Osteoblast (primary cell): ENCODE results near the gene OXER1. TPM values are rescaled to one million over a fixed set of nuclear protein-coding genes. Genes with fewer than 3 reads are reported as not detected.

ENCODE experiments used
- DNase-seq: peaks from one replicate; pipeline ENCODE4 v3.0.0; 2011; ENCODE audit warnings: low spot score, mixed read lengths; ENCODE audit not compliant: insufficient read length; ENCODE audit errors: missing footprints
- H2AFZ ChIP-seq: 2 replicates; pipeline ENCODE4 v1.6.0; 2011; ENCODE audit warnings: mild to moderate bottlenecking, low read length
- H3K27ac ChIP-seq: 2 replicates; pipeline ENCODE4 v1.5.1; 2011; ENCODE audit warnings: mild to moderate bottlenecking, low read depth, low read length, moderate library complexity
- H3K27me3 ChIP-seq: 2 replicates; pipeline ENCODE4 v1.6.0; 2012; ENCODE audit warnings: mild to moderate bottlenecking, control low read depth, inconsistent platforms, low read length, moderate library complexity; ENCODE audit not compliant: insufficient read depth
- H3K36me3 ChIP-seq: 2 replicates; pipeline ENCODE4 v1.5.1; 2011; ENCODE audit warnings: mild to moderate bottlenecking, low read length, control low read depth, moderate library complexity; ENCODE audit not compliant: insufficient read depth
- H3K4me1 ChIP-seq: 2 replicates; pipeline ENCODE4 v1.5.1; 2011; ENCODE audit warnings: mild to moderate bottlenecking, low read length, control low read depth, moderate library complexity; ENCODE audit not compliant: insufficient read depth
- H3K4me2 ChIP-seq: 2 replicates; pipeline ENCODE4 v1.6.0; 2011; ENCODE audit warnings: mild to moderate bottlenecking, low read length; ENCODE audit not compliant: insufficient read depth
- H3K4me3 ChIP-seq: fragments of 200-600 bp; sonication (generic); 3 replicates; pipeline ENCODE4 v1.5.1; 2012; ENCODE audit warnings: mild to moderate bottlenecking, low read length, inconsistent platforms; ENCODE audit not compliant: insufficient read depth
- H3K79me2 ChIP-seq: 2 replicates; pipeline ENCODE4 v1.6.0; 2012; ENCODE audit warnings: mild to moderate bottlenecking, low read length, control low read depth, inconsistent platforms; ENCODE audit not compliant: insufficient read depth
- H3K9me3 ChIP-seq: 2 replicates; pipeline ENCODE4 v1.5.1; 2011; ENCODE audit warnings: low read depth, low read length, control low read depth
- H4K20me1 ChIP-seq: 2 replicates; pipeline ENCODE4 v1.6.0; 2012; ENCODE audit warnings: mild to moderate bottlenecking, low read length, control low read depth; ENCODE audit not compliant: insufficient read depth
- total RNA-seq: library from RNA; depleted of rRNA; stranded (reverse); fragments of >200 nt; gene quantifications from 2 replicates; pipeline ENCODE4 v1.2.3, GENCODE V29; 2012
- TF ChIP-seq, protein P1 (sequence below): IDR thresholded peaks from 2 replicates; pipeline ENCODE4 v1.5.1; 2011; ENCODE audit warnings: mild to moderate bottlenecking, low read depth, low read length, moderate library complexity; ENCODE audit errors: extremely low read depth

The OXER1 gene
- total RNA-seq, 1 donor, result not detected

DNA sequence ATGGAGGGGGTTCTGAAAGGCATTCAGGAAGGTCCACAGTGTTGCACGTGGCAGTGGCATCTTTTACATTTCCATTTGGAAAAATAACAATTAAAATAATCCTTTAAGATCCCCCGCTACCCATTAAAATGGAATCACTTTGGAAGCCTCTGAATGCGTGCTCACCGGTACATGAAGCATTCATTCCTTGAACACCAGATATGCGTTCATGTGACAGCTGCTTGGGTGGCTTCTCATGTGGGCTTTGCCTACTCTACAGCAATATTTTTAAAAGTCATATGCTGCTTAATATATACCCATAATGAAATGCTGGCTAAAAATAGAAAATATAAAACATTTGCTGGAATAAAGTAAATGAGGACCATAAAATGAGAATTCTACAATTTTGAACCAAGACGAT is 42.9 kb upstream of the OXER1 start:
- TF ChIP-seq, protein P1, sequence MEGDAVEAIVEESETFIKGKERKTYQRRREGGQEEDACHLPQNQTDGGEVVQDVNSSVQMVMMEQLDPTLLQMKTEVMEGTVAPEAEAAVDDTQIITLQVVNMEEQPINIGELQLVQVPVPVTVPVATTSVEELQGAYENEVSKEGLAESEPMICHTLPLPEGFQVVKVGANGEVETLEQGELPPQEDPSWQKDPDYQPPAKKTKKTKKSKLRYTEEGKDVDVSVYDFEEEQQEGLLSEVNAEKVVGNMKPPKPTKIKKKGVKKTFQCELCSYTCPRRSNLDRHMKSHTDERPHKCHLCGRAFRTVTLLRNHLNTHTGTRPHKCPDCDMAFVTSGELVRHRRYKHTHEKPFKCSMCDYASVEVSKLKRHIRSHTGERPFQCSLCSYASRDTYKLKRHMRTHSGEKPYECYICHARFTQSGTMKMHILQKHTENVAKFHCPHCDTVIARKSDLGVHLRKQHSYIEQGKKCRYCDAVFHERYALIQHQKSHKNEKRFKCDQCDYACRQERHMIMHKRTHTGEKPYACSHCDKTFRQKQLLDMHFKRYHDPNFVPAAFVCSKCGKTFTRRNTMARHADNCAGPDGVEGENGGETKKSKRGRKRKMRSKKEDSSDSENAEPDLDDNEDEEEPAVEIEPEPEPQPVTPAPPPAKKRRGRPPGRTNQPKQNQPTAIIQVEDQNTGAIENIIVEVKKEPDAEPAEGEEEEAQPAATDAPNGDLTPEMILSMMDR, result no peak
- H2AFZ ChIP-seq, result no peak overlapping the region
- H3K9me3 ChIP-seq, result no peaks in the 10 kb centered on the region
- H3K27ac ChIP-seq, result no peak overlapping the region
- H4K20me1 ChIP-seq, result no peaks in the 10 kb centered on the region
- no peak for DNase-seq
- H3K4me2 ChIP-seq, result no peak overlapping the region
- no peak overlapping the region for H3K4me3 ChIP-seq
- no peaks in the 10 kb centered on the region for H3K79me2 ChIP-seq
- H3K36me3 ChIP-seq, result no peaks in the 10 kb centered on the region
- no peaks in the 10 kb centered on the region for H3K27me3 ChIP-seq
- peaks cover 11% of the 10 kb centered on the region for H3K4me1 ChIP-seq

DNA sequence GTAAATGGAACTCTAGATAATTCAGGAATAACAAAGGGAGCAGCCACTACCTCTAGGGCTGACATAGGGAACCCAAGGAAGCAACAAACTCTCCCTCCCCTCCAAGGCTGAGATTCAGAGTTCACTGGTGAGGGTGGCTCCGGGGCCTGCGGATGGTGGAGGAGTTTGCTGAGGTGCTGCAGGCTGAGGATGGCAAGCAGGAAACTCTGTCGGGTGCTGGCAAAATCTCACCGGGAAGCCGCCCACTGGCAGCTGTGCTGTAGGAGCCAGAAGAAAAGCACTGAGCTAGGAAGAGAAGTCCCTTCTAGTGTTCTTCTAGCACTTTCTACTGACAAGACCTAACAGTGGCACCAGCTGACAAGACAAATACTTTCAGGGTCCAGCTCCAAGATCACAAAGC is 41.0 kb upstream of the OXER1 start:
- no peak overlapping the region for H3K27ac ChIP-seq
- no peak overlapping the region for H2AFZ ChIP-seq
- peaks cover 17% of the 10 kb centered on the region for H3K4me1 ChIP-seq
- H3K4me2 ChIP-seq, result no peak overlapping the region
- no peaks in the 10 kb centered on the region for H3K79me2 ChIP-seq
- no peak overlapping the region for H3K4me3 ChIP-seq
- no peaks in the 10 kb centered on the region for H3K9me3 ChIP-seq
- no peaks in the 10 kb centered on the region for H3K36me3 ChIP-seq
- TF ChIP-seq, protein P1, result no peak
- no peak for DNase-seq
- H3K27me3 ChIP-seq, result no peaks in the 10 kb centered on the region
- no peaks in the 10 kb centered on the region for H4K20me1 ChIP-seq

DNA sequence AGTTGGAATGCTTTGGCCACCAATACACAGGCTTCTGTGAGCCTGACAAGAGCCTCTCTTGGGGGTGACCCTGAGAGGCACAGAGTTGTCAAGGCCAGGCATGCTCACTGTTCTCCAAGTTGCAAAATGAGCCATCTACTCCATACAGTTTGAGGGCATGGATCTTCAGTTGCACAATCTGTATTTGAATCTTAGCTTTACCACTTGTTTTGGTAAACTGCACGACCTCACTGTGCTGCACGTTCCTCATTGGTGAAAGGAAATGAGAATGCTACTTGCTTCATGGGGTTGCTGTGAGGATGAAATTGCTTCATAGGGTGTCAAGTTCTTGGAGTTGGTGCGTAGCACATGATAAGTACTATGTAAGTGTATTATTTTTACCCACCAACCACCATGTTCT is 40.4 kb upstream of the OXER1 start:
- Histone ChIP-seq H4K20me1 (no peaks in the 10 kb centered on the region), H3K9me3 (no peaks in the 10 kb centered on the region), H3K27ac (no peak overlapping the region), H3K4me3 (no peak overlapping the region), H3K27me3 (no peaks in the 10 kb centered on the region), H3K36me3 (no peaks in the 10 kb centered on the region), H2AFZ (no peak overlapping the region), H3K4me2 (no peak overlapping the region), H3K4me1 (peaks cover 14% of the 10 kb centered on the region), H3K79me2 (no peaks in the 10 kb centered on the region)
- TF ChIP-seq, protein P1, result no peak
- no peak for DNase-seq

DNA sequence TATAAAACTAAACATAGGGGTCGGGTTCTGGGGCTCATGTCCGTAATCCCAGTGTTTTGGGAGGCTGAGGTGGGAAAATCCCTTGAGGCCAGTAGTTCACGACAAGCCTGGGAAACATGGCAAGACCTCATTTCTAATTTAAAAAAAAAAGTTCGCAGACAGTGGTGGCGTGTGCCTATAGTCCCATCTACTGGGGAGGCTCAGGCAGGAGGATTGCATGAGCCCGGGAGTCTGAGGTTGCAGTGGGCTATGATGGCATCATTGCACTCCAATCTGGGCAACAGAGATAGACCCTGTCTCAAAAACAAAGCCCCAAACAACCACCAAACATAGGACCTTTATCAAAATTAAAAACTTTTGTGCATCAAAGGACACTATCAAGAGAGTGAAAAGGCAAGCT is 38.2 kb upstream of the OXER1 start:
- H4K20me1 ChIP-seq, result no peaks in the 10 kb centered on the region
- no peaks in the 10 kb centered on the region for H3K79me2 ChIP-seq
- peaks cover 10% of the 10 kb centered on the region for H3K4me1 ChIP-seq
- TF ChIP-seq, protein P1, result no peak
- H2AFZ ChIP-seq, result no peak overlapping the region
- H3K9me3 ChIP-seq, result no peaks in the 10 kb centered on the region
- H3K27ac ChIP-seq, result no peak overlapping the region
- H3K4me3 ChIP-seq, result no peak overlapping the region
- H3K4me2 ChIP-seq, result no peak overlapping the region
- no peak for DNase-seq
- H3K36me3 ChIP-seq, result no peaks in the 10 kb centered on the region
- no peaks in the 10 kb centered on the region for H3K27me3 ChIP-seq
